Peyer's patch (tissue), 4 donors: Measurements from ENCODE around the gene SPTAN1. TPM values are rescaled to one million over a fixed set of nuclear protein-coding genes. Genes with fewer than 3 reads are reported as not detected.
A peak's percentile ranks its signal among the peaks of the same experiment; 100 is the strongest.
"Not testable (repeated sequence)": the region's sequence is repeated elsewhere in the genome, so short reads cannot be mapped to it uniquely, and the experiment has no call there.

ENCODE experiments used
- DNase-seq, 3 donors: peaks; one replicate each; pipeline ENCODE4 v3.0.0-alpha.2; 2017 to 2019
- H3K27ac ChIP-seq, 4 donors: fragments of 200-600 bp; sonication (generic); one replicate each; pipeline ENCODE4 v1.5.1; 2016 to 2019
- H3K27me3 ChIP-seq, 2 donors: fragments of 200-600 bp; sonication (generic); one replicate each; pipeline ENCODE4 v1.5.1; 2019
- H3K36me3 ChIP-seq, 3 donors: fragments of 200-600 bp; sonication (generic); one replicate each; pipeline ENCODE4 v1.5.1; 2016 to 2019
- H3K4me1 ChIP-seq, 4 donors: fragments of 200-600 bp; sonication (generic); one replicate each; pipeline ENCODE4 v1.5.1; 2016 to 2019
- H3K4me3 ChIP-seq, 4 donors: fragments of 200-600 bp; sonication (generic); 1 replicate in 3 of 4; 2 replicates in 1 of 4; pipeline ENCODE4 v1.5.1; 2016 to 2019; ENCODE audit warnings: mild to moderate bottlenecking in 1 of 4
- H3K9me3 ChIP-seq, 4 donors: fragments of 200-600 bp; sonication (generic); one replicate each; pipeline ENCODE4 v1.5.1; 2016 to 2019; ENCODE audit warnings: mild to moderate bottlenecking in 1 of 4
- CTCF ChIP-seq, 6 experiments: fragments of 450-650 bp in 4 of 6; fragments of 200-600 bp in 2 of 6; sonication (generic) in 1 of 6; IDR thresholded peaks; one replicate each; pipeline ENCODE4 v1.5.1; 2017 to 2019; ENCODE audit warnings: antibody characterized with exemption in 6 of 6, mild to moderate bottlenecking in 3 of 6, moderate library complexity in 1 of 6
- POLR2A ChIP-seq, 2 donors: fragments of 450-650 bp; IDR thresholded peaks; one replicate each; pipeline ENCODE4 v1.5.1; 2017; ENCODE audit warnings: antibody characterized with exemption in 2 of 2, mild to moderate bottlenecking in 2 of 2, moderate library complexity in 2 of 2
- total RNA-seq, 4 donors: library from RNA; depleted of rRNA; stranded (reverse); fragments of >200 nt; gene quantifications; one replicate each; pipeline ENCODE4 v1.1.0, GENCODE V29; 2016

SPTAN1 gene
- total RNA-seq, 4 donors from 2014 or later, result 251 to 586 (median 269) TPM

GRCh38 chr9:128642675-128643245 lies 90.4 kb downstream of the SPTAN1 start:
- Histone ChIP-seq H3K27me3 (no peaks in the 10 kb centered on the region), H3K4me3 (no peak overlapping the region), H3K36me3 (peaks cover 0 to 6% (median 0%) of the 10 kb centered on the region in 3 donors), H3K27ac (peak overlapping the region in 1 of 4 donors; percentile 31), H3K4me1 (no peaks in the 10 kb centered on the region), H3K9me3 (no peaks in the 10 kb centered on the region)
- DNase-seq, result no peak
- no peak for TF ChIP-seq CTCF (IDR thresholded peaks at IDR 0.05)

GRCh38 chr9:128643519-128644300 lies 91.3 kb downstream of the SPTAN1 start:
- Histone ChIP-seq H3K27ac (peak overlapping the region in 1 of 4 donors; percentile 31), H3K4me3 (no peak overlapping the region), H3K4me1 (no peaks in the 10 kb centered on the region), H3K27me3 (no peaks in the 10 kb centered on the region), H3K9me3 (no peaks in the 10 kb centered on the region), H3K36me3 (peaks cover 0 to 6% (median 0%) of the 10 kb centered on the region in 3 donors)
- peak in 1 of 3 donors; percentile 45 for DNase-seq
- TF ChIP-seq POLR2A (IDR thresholded peaks at IDR 0.05), result no peak
- no peak for TF ChIP-seq CTCF (IDR thresholded peaks at IDR 0.05)

- peak; percentile 25 to 55 (median 46) for TF ChIP-seq CTCF (IDR thresholded peaks at IDR 0.05)
- not testable (repeated sequence) for H3K4me1 ChIP-seq
- peak; percentile 64 to 83 (median 71) for DNase-seq
Observed at GRCh38 chr9:128648206-128648605, 95.8 kb downstream of the SPTAN1 start.

GRCh38 chr9:128651798-128652197 lies 99.4 kb downstream of the SPTAN1 start:
- no peaks in the 10 kb centered on the region for H3K9me3 ChIP-seq
- no peak overlapping the region for H3K4me3 ChIP-seq
- no peak for TF ChIP-seq CTCF (IDR thresholded peaks at IDR 0.05)
- no peak for TF ChIP-seq POLR2A (IDR thresholded peaks at IDR 0.05)
- H3K36me3 ChIP-seq, result no peaks in the 10 kb centered on the region
- no peak for DNase-seq
- H3K27me3 ChIP-seq, result no peaks in the 10 kb centered on the region
- no peak overlapping the region for H3K27ac ChIP-seq
- H3K4me1 ChIP-seq, result no peaks in the 10 kb centered on the region

More at GRCh38 chr9:128648206-128648605, 95.8 kb downstream of the SPTAN1 start:
- not testable (repeated sequence) for H3K36me3 ChIP-seq, H3K27ac ChIP-seq, H3K9me3 ChIP-seq, H3K27me3 ChIP-seq, H3K4me3 ChIP-seq

GRCh38 chr9:128653908-128654307 lies 101.5 kb downstream of the SPTAN1 start:
- no peaks in the 10 kb centered on the region for H3K4me1 ChIP-seq
- no peaks in the 10 kb centered on the region for H3K27me3 ChIP-seq
- H3K36me3 ChIP-seq, result no peaks in the 10 kb centered on the region
- no peak overlapping the region for H3K4me3 ChIP-seq
- H3K27ac ChIP-seq, result no peak overlapping the region
- TF ChIP-seq CTCF (IDR thresholded peaks at IDR 0.05) (no peak), POLR2A (IDR thresholded peaks at IDR 0.05) (no peak)
- H3K9me3 ChIP-seq, result no peaks in the 10 kb centered on the region
- DNase-seq, result no peak
